KG1 (cell line): ENCODE results near the gene ITGA11.
A peak's percentile ranks its signal among the peaks of the same experiment; 100 is the strongest.

ENCODE experiments used
- DNase-seq: peaks from one replicate; lab custom pipeline; 2025; lab: John Stamatoyannopoulos, UW

The ITGA11 gene

DNA sequence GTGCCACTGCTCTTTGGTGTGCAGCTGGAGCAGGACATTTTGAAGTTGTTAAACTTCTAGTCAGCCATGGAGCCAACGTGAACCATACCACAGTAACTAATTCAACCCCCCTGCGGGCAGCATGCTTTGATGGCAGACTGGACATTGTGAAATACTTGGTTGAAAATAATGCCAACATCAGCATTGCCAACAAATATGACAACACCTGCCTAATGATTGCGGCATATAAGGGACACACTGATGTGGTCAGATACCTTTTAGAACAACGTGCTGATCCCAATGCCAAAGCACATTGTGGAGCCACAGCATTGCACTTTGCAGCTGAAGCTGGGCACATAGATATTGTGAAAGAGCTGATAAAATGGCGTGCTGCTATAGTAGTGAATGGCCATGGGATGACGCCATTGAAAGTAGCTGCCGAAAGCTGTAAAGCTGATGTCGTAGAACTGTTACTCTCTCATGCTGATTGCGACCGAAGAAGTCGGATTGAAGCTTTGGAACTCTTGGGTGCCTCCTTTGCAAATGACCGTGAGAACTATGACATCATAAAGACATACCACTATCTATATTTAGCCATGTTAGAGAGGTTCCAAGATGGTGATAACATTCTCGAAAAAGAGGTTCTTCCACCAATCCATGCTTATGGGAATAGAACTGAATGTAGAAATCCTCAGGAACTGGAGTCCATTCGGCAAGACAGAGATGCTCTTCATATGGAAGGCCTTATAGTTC lies 142.2 kb downstream of the ITGA11 start:
- DNase-seq, result no peak

DNA sequence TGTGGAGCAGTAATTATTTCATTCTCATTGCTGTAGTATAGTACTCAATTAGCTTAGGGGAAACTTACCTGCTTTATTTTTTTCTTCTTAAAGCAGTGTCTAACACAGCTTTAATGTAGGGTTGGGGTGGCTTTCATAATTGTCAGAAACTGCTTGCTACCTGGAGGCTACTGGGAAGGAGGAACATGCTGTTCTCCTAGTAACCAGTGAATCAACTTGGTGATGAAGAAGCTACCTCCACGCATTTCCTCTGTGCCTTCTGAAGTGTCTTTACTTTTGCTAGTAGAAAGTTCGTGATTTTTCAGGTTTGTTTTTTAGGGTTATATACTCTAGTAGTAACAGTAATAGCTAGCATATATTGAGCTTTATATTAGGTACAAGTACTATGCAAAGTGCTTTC lies 142.9 kb downstream of the ITGA11 start:
- DNase-seq, result no peak

DNA sequence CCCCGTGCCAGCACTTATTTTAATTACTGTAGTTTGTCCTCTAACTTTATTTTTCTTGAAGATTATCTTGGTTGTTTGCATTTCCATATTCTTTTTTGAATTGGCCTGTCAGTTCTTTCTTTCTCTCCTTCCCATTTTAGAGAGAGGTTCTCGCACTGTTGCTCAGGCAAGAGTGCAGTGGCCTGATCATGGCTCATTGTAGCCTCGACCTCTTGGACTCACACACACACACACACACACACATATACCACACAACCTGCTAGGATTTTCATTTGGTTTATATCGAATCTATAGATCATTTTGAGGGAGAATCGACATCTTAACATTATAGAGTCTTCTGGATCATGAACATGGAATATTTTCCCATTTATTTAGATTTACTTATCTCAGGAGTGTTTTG lies 145.7 kb downstream of the ITGA11 start:
- DNase-seq, result no peak

DNA sequence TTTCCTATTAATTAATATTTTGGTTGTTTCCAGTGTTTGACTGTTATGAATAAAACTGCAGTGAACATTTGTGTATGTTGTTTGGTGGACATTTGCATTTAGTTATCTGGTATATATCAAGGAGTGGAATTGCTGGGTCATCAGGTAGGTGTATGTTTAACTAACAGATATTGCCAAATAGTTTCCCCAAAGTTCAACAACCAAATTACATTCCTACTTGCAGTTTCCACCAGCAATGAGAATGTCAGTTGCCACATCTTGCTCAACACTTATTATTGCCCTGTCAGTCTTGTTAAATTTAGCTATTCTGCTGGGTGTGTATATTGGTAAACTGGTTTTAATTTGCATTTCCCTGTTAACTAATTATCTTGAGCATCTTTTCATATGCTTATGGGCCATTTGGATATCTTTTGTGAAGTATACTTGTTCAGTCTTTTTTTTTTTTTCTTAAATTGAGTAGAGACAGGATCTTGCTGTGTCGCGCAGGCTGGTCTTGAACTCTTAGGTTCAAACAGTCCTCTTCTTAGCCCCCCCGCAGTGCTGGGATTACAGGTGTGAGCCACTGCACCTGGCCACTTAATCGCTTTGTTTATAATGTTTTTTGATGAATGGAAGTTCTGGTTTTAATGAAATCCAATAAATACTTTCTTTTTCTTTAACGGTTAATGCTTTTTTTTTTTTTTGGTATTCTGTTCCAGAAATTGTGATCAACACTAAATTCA lies 146.5 kb downstream of the ITGA11 start:
- no peak for DNase-seq

DNA sequence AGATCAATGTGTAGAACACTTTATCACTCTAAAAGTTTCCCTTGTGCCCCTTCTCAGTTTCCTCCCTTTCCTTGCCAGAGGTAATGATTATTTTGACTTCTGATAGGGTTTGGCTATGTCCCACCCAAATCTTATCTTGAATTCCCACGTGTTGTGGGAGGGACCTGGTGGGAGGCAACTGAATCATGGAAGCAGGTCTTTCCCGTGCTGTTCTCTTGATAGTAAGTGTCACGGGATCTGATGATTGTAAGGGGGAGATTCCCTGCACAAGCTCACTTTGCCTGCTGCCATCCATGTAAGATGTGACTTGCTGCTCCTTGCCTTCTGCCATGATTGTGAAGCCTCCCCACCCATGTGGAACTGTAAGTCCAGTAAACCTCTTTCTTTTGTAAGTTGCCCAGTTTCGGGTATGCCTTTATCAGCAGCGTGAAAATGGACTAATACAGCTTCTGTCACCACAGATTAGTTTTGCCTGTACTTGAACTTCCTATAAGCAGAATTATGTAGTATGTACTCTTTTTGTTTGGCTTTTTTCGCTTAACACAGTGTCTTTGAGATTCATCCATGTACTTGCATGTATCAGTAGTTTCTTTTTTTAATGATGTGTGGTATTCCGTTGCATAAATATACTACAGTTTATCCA lies 147.2 kb downstream of the ITGA11 start:
- DNase-seq, result no peak

DNA sequence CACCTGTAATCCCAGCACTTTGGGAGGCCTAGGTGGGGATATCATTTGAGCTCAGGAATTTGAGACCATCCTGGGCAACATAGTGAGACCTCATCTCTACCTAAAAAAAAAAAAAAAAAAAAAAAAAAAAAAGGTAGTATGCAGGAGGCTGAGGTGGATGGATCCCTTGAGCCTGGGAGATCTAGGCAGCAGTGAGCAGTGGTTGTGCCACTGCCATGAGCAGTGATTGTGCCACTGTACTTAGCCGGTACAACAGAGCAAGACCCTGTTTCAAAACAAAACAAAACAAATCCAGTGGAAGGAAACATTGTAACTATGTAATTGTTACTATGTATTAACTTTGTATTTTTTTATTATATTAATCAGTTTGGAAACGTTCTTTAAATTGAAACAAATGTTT lies 148.6 kb downstream of the ITGA11 start:
- no peak for DNase-seq

DNA sequence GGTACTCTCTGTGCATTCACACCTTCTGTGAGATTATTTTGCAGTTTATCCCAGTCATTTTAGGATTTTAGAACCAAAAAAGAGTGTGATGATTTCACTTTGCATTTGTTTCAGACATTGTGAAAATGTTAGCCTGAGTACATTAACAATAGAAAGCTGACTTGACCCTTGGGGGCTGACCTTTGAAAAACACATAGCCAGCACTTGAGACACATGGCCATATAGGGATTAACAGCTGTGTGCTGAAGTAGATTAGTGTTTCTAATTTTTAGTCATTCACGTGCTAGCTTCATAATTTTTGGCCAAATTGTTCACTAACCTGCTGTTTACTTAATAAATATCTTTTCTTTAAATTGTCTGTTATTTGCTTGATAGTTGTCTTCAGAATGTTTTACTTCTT lies 151.0 kb downstream of the ITGA11 start:
- DNase-seq, result no peak

DNA sequence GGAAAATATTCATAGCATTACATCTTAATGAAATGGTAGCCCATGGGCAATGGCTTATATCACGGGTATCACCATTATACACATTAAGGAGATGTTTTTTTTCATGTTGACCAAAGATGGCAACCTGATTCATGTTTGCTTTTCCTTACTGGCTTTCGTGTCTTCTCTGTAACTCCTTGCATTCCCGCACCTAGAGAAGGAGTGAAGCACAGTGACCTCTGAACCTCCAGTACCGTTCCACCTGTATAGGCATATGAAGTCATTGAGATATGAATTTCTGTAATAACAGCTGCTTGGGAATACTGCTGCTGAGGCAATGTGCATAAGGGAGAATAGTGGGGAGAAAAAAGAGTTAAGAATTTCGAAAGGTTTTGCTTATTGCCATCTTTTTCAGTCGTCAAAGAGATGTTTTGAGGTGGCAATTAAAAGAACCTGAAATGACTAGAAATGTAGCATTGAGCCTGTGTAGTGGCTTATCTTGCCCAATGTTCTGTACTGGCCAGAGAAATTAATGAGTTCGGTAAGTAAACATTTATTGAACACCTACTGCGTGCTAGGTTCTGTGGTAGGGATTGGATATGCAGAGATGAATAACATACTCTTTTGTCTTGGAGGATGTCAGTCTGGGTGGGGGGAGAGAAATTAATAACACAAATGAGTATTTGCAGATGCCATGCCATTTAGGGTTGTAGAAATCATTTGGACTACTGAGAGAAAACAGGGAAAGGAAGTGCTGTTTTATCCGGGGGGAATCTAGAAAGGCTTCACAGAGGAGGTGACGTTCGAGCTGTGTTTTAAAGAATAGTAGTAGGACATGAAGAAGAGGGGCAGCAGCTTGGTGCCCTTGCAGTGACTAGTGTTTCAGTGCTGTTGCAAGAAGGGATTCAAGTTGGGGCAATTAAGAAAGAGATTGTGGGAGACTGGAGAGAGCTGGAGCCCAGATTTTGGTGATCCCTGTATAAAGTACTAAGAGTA lies 151.9 kb downstream of the ITGA11 start:
- DNase-seq, result no peak

DNA sequence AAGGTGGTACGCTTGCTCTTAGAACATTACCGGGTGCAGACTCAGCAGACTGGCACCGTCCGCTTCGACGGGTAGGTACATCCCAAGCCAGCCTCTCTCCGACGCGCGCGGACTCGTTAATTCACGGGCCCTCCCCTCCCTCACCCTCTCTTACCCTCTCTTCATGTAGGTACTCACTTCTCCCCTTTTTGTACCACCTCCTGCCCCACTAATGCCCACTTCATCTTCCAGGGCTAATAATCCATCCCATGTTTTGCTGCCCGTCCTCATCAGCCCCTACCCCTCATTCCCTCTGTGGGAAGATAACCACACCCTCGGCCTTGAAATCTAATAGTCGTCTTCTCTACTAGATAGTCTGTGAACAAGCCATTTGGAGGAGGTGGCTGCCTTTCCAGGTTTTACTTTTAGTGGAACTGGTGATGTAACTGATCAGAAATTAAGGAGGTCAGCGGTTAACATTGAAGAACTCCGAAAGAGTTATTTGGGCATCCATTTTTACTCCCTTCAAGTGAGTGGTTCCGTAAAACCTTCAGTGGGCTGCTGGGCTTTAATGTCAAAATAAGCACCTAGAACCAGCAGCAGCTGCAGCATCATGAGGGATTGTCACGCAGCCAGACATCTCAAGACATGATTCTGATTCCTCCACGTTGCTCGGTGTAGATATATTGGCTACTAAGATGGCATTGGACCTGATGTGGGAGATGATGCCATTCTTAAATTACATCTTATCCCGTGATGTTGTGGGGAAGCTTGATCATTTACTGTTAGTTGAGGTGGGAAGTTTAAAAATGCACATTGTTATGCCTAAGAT lies 153.2 kb downstream of the ITGA11 start:
- DNase-seq, result no peak

DNA sequence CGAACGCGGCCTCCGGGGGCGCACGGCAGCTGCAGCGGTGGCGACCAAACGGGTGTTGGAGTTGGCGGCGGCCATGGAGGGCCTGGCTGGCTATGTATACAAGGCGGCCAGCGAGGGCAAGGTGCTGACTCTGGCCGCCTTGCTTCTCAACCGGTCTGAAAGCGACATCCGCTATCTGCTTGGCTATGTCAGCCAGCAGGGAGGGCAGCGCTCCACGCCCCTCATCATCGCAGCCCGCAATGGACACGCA lies 153.7 kb downstream of the ITGA11 start:
- peak; percentile 50 for DNase-seq

DNA sequence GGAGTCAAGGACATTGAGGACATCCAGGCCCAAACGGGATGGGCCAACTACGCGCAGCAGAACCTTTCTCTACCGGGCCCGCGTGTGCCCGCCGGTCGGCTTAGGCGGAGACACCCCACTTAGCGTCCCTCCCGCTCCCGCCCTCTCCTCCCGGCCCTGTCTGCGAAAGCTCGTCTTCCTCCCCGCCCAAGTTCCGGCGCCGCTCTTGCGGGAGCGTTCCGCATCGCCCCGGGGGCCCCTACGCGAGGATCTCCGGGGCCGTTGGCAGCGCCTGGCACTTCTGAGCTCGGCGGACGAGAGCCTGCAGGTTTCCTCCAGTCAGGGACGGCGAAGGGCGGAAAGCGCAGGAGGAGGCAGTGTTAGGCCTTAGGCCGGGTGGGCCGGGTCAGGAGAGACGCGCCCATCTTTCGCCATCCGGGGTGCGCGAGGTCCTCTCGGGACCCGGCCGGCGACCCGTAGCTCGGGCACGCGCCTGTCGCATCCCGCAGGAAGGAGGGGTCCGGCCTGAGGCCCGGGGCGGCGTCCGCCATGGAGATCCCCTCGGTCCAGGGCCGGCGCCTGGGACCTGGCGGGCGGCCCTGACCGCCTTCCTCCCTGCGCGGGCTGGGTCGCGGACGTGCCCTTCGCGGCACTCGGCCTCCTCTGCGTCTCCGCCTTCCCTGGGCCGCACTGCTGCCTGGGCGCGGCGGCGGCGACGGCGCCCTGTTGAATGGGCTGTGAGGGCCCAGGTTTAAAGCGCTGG lies 154.2 kb downstream of the ITGA11 start, which contains the start of gene FEM1B:
Gene FEM1B (plus strand): TSS at position 143 of the 742 bp plus-strand sequence. CDS start 673 bp downstream, outside the sequence.
- DNase-seq, result peak; percentile 90

DNA sequence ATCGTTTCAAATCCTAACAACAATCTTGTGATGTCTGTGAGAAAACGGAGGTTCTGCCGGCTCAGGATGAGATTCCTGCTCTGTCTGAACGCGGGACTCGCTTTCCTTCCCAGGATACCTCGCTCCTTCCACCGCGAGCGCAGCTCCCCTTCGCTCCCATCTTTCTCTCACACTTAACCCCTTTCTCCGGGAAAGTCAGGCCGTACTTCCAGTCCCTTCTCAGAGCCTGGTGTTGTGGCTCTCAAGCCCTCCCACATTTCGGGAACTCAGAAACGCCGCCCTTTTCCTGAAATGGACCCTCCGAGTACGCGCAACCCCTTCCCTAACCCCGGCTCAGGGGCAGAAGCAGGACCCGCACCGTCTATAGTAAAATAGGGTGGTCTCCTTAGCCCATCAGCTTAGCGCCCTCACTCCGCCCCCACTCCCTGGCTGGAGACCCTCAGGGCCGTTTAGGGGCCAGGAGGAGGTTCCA lies 154.8 kb downstream of the ITGA11 start:
- DNase-seq, result peak; percentile 80

DNA sequence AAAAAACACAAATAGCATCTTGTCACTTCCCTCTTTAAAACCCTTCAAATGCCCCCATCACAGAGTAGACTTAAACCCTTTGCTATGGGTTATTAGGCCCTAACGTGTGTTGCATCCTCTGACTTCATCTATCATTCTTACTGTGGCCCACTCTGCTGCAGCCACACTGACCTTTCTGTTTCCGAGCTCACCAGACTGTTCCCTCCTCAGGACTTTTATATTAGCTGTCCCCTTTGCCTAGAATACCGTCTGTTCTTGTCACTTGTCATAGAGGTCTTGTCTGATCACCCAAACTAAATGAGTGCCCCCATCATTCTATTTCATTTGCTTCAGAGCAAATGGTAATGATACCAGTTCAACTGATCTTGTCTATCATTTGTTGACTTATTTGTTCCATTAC lies 155.3 kb downstream of the ITGA11 start:
- no peak for DNase-seq

DNA sequence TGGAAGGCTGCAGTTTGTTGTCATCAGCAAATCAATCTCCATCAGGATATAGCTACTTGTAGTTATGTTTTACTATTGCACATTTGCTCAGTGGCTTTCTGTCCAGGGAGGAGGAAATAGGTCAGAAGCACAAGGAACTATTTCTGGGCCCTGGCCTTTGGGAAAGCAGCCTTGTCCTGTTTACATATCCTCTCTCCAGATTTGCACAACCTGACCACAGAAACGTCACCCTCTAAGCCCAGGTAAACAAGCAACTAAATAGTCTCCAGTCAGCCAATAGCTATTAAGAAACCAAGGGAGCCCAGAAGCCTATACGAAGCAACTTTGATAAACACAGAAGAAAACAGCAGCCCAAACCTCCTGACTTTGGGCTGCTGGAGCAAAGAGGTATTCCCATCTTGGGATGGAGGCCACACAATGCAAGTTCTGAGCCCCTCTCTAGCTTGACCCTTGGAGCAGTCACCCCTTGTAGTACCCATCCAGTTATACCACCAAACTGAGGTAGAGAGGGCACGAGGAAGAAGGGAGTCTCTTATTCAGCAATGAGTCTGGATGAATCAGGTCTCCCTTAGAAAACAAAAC lies 156.7 kb downstream of the ITGA11 start:
- no peak for DNase-seq

DNA sequence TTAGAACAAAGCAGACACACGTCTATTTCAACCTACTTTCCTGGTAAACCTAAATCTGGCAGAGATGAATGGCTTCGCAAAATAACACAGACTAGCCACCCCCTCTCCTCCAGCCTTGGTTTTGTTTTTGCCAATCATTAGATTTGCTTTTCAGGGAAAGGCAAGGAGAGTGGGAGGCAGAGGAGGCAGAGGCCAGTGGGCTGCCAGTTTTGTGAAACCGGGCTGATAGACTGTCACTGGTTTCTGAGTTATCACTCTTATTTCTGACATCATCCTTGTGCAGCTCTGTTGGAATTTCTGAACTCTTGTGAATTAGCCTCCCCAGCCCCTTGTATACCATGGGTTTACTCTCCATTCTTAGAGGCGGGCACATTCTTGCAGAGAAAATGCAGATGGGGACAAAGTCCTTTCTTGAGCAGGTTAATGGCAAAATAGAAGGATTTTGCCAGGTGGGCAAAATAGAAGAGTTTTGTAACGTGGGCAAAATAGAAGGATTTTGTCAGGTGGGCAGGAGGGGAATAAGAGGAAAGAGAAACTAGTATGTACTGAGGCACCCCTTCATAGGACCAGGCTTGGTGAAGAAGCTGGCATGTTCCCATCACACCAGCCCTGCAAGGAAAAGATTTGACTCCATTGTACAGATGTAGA lies 157.6 kb downstream of the ITGA11 start:
- no peak for DNase-seq

DNA sequence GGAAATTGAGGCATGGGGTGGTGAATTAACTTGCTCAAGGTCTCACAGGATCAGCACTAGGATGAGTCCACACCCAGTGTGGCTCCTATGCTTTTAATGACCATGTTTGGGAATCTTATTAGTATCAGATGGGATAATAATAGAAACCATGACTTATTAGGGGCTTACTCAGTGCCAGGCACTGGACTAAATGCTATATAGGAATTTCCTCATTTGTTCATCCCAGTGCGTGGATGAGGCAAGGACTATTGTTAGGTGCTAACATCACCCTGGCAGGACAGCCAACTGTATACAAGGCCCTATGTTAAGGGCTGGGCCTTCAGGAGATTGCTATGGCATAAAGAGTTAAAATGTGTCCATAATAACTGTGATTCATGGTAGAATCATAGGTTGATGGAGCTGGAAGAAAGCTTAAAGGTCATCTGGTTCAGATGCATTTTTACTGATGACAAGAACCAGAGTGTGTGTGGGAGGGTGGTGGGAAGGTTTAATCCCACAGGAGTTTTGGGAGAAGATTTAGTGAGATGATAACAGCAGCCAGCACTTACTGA lies 159.2 kb downstream of the ITGA11 start:
- DNase-seq, result no peak

DNA sequence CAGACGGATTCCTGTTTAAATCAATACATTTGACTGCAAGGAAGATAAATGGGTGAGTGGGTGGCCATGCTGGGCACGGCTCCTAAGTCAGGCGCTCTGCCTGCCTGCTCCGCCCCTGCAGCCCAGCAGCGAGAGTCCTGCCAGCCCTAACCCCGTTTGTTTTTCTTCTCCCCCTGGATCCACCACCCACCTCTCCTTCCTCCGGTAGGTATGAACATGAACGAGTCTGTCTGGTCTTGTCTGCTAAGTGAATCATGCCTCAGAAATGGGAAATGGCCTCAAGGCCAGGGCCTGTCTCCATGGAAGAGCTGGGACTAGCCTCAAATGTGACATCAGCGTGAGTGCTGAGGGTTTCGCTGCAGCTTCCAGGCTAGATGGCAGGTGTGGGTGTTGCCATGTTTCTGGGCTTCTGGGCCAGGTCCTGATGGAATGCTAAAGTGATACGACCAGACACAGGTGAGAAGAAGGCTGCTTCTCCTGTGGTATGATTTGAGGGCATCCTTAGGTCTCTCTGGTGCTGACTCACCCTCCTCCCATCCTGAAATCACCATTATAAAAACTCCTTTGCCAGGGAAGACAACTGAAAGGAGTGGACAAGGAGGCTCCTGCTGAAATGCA lies 160.0 kb downstream of the ITGA11 start:
- DNase-seq, result no peak

DNA sequence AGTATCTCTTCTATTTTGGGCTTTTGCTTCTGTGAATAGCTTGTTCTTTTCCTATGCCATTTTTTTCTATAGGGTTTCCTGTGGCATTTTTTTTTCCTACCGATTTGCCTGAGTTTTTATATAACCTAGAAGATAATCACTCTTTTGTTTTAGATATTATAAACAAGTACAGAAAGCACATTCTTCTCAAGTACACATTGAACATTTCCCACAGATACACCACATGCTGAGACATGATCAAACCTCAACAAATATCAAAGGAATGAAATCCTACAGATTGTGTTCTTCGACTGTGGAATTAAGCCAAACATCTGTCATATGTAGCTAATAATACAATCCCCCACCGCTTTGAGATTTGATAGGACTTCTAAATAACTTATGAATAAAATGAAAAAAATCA lies 163.6 kb downstream of the ITGA11 start:
- no peak for DNase-seq

DNA sequence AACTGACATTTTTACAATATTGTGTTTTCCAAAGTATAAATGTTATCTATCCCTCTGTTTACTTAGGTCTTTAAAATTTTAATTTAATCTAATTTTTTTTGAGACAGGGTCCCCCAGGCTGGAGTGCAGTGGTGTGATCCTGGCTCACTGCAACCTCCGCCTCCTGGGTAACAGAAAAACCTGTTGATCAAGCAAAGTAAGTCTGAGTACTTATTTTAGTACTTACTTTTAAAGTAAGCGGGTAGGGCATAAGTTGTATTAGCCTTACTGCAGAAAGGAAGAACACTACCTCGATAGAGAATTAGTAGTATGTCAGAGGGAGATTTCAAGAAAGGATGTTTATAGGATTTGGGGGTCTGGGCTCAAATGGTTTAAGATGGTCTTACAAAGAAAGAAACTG lies 166.3 kb downstream of the ITGA11 start:
- no peak for DNase-seq
